DOHH2 (cell line): ENCODE results near the gene JUP.

Experiments used
- H3F3A ChIP-seq: fragments of 200-600 bp; sonication (generic), shearing (Covaris generic); 2 replicates; pipeline ENCODE4 v1.6.0; 2016; ENCODE audit warnings: antibody characterized with exemption, mild to moderate bottlenecking; ENCODE audit not compliant: control insufficient read depth, insufficient read depth
- H3K27ac ChIP-seq: fragments of 200-600 bp; sonication (generic); 2 replicates; pipeline ENCODE4 v1.5.1; 2014; ENCODE audit warnings: low read depth, mild to moderate bottlenecking, low read length, moderate library complexity
- H3K27me3 ChIP-seq: fragments of 200-600 bp; sonication (generic); 2 replicates; pipeline ENCODE4 v1.6.1; 2014; ENCODE audit warnings: mild to moderate bottlenecking, low read length, mixed read lengths; ENCODE audit not compliant: control insufficient read depth
- H3K36me3 ChIP-seq: fragments of 200-600 bp; sonication (generic); 2 replicates; pipeline ENCODE4 v1.6.1; 2014; ENCODE audit warnings: mild to moderate bottlenecking, low read length, moderate library complexity, mixed read lengths; ENCODE audit not compliant: control insufficient read depth
- H3K4me1 ChIP-seq: fragments of 200-600 bp; sonication (generic); 2 replicates; pipeline ENCODE4 v1.6.1; 2014; ENCODE audit warnings: mild to moderate bottlenecking, low read length, mixed read lengths; ENCODE audit not compliant: control insufficient read depth
- H3K4me2 ChIP-seq: fragments of 200-600 bp; sonication (generic); 2 replicates; pipeline ENCODE4 v1.6.0; 2014; ENCODE audit warnings: mild to moderate bottlenecking, low read length, moderate library complexity
- H3K4me3 ChIP-seq: fragments of 200-600 bp; sonication (generic); 2 replicates; pipeline ENCODE4 v1.5.1; 2014; ENCODE audit warnings: mild to moderate bottlenecking, low read length, mixed read lengths
- H3K79me2 ChIP-seq: fragments of 200-600 bp; sonication (generic); 2 replicates; pipeline ENCODE4 v1.6.1; 2014; ENCODE audit warnings: mild to moderate bottlenecking, low read length, mixed read lengths; ENCODE audit not compliant: control insufficient read depth
- H3K9me2 ChIP-seq: fragments of 200-600 bp; sonication (generic); replicated peaks from 2 replicates; pipeline ENCODE4 v1.6.1; 2014; ENCODE audit warnings: mild to moderate bottlenecking, low read length, mixed read lengths; ENCODE audit not compliant: control insufficient read depth
- H3K9me3 ChIP-seq: fragments of 200-600 bp; sonication (generic); 2 replicates; pipeline ENCODE4 v1.6.1; 2014; ENCODE audit warnings: antibody characterized with exemption, low read length, mixed read lengths; ENCODE audit not compliant: control insufficient read depth, insufficient read depth
- H4K20me1 ChIP-seq: fragments of 200-600 bp; sonication (generic); 2 replicates; pipeline ENCODE4 v1.6.0; 2014; ENCODE audit warnings: low read depth, mild to moderate bottlenecking, antibody characterized with exemption, low read length, moderate library complexity; ENCODE audit not compliant: control insufficient read depth, insufficient read depth
- CTCF ChIP-seq: fragments of 200-600 bp; sonication (generic); IDR thresholded peaks from one replicate; pipeline ENCODE4 v1.5.1; 2014; ENCODE audit warnings: antibody characterized with exemption, mild to moderate bottlenecking, low read depth, low read length; ENCODE audit not compliant: poor library complexity, severe bottlenecking
- EZH2phosphoT487 ChIP-seq: fragments of 200-600 bp; sonication (generic); IDR thresholded peaks from 2 replicates; pipeline ENCODE4 v1.6.1; 2017; ENCODE audit warnings: borderline replicate concordance, mild to moderate bottlenecking, antibody characterized with exemption, low read length, moderate library complexity, mixed read lengths

The JUP gene

GRCh38 chr17:41707803-41708669 lies 78.5 kb downstream of the JUP start:
- no peaks in the 10 kb centered on the region for H3K4me1 ChIP-seq
- H3K4me3 ChIP-seq, result no peak overlapping the region
- no peaks in the 10 kb centered on the region for H3K79me2 ChIP-seq
- peaks cover 4% of the 10 kb centered on the region; the same call in 1 of the 2 replicates for H3K27me3 ChIP-seq
- H3K9me3 ChIP-seq, result no peaks in the 10 kb centered on the region
- no peaks in the 10 kb centered on the region for H3F3A ChIP-seq
- no peak overlapping the region for H3K4me2 ChIP-seq
- no peaks in the 10 kb centered on the region for H3K9me2 ChIP-seq
- H3K36me3 ChIP-seq, result no peaks in the 10 kb centered on the region
- no peak overlapping the region for H3K27ac ChIP-seq
- H4K20me1 ChIP-seq, result no peaks in the 10 kb centered on the region
- TF ChIP-seq EZH2phosphoT487 (no peak), CTCF (no peak)

GRCh38 chr17:41705271-41705991 lies 81.1 kb downstream of the JUP start:
- Histone ChIP-seq H3F3A (no peaks in the 10 kb centered on the region), H3K27me3 (no peaks in the 10 kb centered on the region), H3K9me3 (no peaks in the 10 kb centered on the region), H3K4me1 (no peaks in the 10 kb centered on the region), H3K36me3 (no peaks in the 10 kb centered on the region), H3K79me2 (no peaks in the 10 kb centered on the region), H3K9me2 (no peaks in the 10 kb centered on the region), H3K4me3 (no peak overlapping the region), H4K20me1 (no peaks in the 10 kb centered on the region), H3K4me2 (no peak overlapping the region), H3K27ac (no peak overlapping the region)
- no peak for TF ChIP-seq CTCF
- TF ChIP-seq EZH2phosphoT487, result no peak
